ENCODE results near the gene MCRIP2.

The MCRIP2 gene

DNA sequence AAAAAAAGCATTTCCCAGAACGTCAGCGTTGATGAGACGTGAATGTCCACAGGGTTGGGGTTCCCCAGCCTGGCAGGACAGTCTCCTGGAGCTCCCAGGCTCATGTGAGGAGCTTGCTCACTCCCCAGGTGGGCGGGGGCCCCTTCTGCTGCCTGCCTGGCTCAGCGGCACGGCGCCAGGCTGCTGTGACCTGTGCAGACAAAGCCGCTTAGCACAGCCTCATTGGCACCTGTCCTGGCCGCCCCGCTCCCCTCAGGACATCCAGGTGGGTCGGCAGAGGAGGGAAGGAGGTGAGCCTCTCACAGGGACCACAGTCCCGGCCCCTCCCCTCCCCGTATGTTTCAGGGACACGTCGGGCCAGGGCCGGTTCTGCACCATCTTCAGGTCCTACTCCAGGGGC, 23.8 kb upstream of the MCRIP2 start:
- no peak overlapping the region for H3K27ac ChIP-seq
- TF ChIP-seq ZFX (IDR thresholded peaks at IDR 0.05; ENCODE audit: borderline replicate concordance), result no peak
- no peak for TF ChIP-seq CTCF (IDR thresholded peaks at IDR 0.05)

GRCh38 chr16:619476-620100, 22.0 kb upstream of the MCRIP2 start:
- TF ChIP-seq CTCF (IDR thresholded peaks at IDR 0.05), result no peak
- TF ChIP-seq ZFX (IDR thresholded peaks at IDR 0.05; ENCODE audit: borderline replicate concordance), result no peak
- H3K27ac ChIP-seq, result no peak overlapping the region

DNA sequence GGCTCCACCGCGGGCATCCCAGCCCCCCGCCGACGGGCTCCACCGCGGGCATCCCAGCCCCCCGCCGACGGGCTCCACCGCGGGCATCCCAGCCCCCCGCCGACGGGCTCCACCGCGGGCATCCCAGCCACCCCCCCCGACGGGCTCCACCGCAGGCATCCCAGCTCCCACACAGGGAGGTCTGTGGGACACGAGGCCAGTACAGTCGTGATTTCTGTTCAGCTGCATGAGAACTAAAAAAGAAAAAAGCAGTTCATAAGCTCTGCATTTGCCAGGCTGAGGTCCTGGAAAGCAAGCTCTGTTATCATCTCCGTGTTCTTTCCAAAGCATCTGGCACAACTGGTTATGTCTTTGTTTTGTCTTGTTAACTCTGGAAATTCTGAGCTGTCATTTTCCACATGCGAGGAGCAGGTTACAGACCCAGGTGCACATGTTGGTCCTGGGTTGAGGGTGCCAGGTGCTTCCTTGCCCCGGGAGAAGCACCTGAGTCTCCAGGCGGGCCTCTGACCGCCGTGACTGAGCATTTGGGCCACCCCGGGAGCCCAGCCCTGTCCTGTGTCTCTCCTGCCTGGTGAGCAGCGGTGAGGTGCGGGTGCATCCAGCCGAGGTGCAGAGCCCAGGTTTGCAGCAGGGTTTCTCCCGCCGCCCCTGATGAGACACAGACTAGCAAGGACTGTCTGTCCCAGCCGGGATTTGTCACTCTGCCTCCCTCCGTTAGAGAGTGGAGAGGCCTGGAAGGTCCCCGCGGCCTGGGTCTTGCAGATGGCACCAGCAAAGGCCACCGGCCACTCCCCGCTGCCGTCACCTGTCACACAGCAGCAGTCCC, 20.7 kb upstream of the MCRIP2 start:
- H3K27ac ChIP-seq, result peak overlapping the region; percentile 63; the same call in 1 of the 2 replicates
- TF ChIP-seq CTCF (IDR thresholded peaks at IDR 0.05), result no peak
- no peak for TF ChIP-seq ZFX (IDR thresholded peaks at IDR 0.05; ENCODE audit: borderline replicate concordance)

DNA sequence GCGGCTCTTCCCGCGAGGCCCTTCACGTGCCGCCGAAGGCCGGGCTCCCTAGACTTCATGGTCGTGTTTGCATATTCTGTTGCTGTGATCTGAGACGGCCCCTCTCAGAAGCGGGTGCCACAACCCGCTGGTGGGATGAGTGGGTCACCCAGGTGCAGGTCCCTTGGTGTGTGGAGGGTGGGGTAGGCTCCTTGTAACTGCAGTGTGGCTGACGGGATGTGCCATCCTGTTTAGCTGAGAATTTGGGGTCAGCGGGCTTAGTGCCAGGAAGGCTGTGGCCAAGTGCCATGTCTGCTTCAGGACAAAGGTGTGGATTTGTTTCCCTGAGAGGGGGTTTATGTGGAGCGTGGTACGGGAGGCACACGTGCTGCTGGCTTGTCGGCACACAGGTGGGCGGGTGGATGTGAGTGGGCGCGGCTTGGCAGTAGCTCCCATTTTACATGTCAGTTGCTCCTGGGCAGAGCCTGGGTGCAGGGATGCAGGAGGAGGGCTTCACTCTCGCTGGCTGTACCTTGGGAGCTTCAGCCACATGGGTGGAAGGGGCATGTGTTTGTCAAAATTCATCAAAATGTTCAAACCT, 20.0 kb upstream of the MCRIP2 start:
- TF ChIP-seq CTCF (IDR thresholded peaks at IDR 0.05) (no peak), ZFX (IDR thresholded peaks at IDR 0.05; ENCODE audit: borderline replicate concordance) (no peak)

GRCh38 chr16:622920-623280, 18.7 kb upstream of the MCRIP2 start:
- TF ChIP-seq CTCF (IDR thresholded peaks at IDR 0.05), result no peak
- TF ChIP-seq ZFX (IDR thresholded peaks at IDR 0.05; ENCODE audit: borderline replicate concordance), result no peak
- peak overlapping the region; percentile 63 for H3K27ac ChIP-seq

More for the DNA sequence above, 20.0 kb upstream of the MCRIP2 start:
- peak overlapping the region; percentile 63 for H3K27ac ChIP-seq

DNA sequence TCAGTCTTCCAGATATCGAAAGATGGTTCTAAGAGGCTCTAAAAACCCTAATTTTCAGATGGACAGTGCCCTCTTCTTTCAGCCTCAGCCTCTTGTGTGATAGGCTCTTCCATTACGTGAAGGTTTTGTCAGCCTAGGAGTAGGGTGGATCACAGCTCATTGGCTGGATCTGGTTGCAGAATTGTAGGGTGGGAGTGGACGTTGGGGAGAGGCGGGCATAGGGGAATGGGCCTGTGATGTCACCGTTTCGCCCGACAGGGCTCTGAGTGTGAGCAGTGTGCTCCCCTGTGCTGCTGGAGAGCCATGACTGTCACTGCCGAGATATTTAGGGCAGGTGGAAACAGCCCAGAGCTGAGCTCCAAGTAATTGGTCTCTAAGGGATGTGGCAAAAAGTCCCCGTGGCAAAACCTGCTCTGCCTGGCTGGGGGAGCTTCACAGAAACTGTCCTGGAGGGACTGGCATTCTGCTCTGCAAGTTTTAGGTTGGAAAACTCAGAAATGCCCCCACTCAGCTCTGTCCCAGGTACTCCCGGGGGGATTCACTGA, 17.0 kb upstream of the MCRIP2 start:
- no peak overlapping the region for H3K27ac ChIP-seq
- TF ChIP-seq ZFX (IDR thresholded peaks at IDR 0.05; ENCODE audit: borderline replicate concordance) (no peak), CTCF (IDR thresholded peaks at IDR 0.05) (no peak)

All from 22Rv1 (cell line).